GM12878 (cell line): ENCODE results near the gene PTPRM. TPM values are rescaled to one million over a fixed set of nuclear protein-coding genes. Genes with fewer than 3 reads are reported as not detected.

Source experiments
- ATAC-seq: fragments of 200-7000 bp; cut with Tn5 transposase; 3 replicates; pipeline ENCODE4 v1.9.1; 2020; ENCODE audit warnings: mild to moderate bottlenecking, moderate library complexity
- BruUV-seq: library from RNA; stranded (reverse); fragments of 400-500 nt; replicated peaks from 2 replicates; lab custom pipeline; 2021; lab: Mats Ljungman, UMichigan
- CTCF ChIA-PET: fragments of 300-600 bp; sonication (Branson Sonifier 250); formaldehyde crosslinking; extraction: SDS; loops from one replicate; lab custom pipeline; 2021; ENCODE audit warnings: inconsistent platforms; lab: Yijun Ruan, JAX
- POLR2A ChIA-PET: fragments of 350-600 bp; formaldehyde crosslinking; extraction: SDS; loops from one replicate; lab custom pipeline; 2021; ENCODE audit warnings: inconsistent platforms; lab: Charles Lee
- RAD21 ChIA-PET: fragments of 300-600 bp; sonication (Branson Sonifier 250); formaldehyde crosslinking; loops from one replicate; lab custom pipeline; 2023; ENCODE audit warnings: antibody characterized with exemption; ENCODE audit not compliant: unreplicated experiment; lab: Charles Lee
- SMC1A ChIA-PET: fragments of 300-600 bp; sonication (Branson Sonifier 250); formaldehyde crosslinking; loops from one replicate; lab custom pipeline; 2023; ENCODE audit not compliant: unreplicated experiment, uncharacterized antibody; lab: Charles Lee
- DNase-seq: peaks from one replicate; pipeline ENCODE4 v3.0.0-alpha.2; 2011; ENCODE audit warnings: low read depth, low spot score
- FAIRE-seq: peaks from 3 replicates; lab custom pipeline; 2011; peaks lifted over from hg19 to GRCh38; lab: Jason Lieb, UNC
- H2AFZ ChIP-seq: 2 replicates; pipeline ENCODE4 v1.6.0; 2011; ENCODE audit warnings: low read depth, low read length, control low read depth; ENCODE audit not compliant: control insufficient read depth
- H3K27ac ChIP-seq: 2 replicates; pipeline ENCODE4 v1.5.1; 2011; ENCODE audit warnings: control low read depth; ENCODE audit not compliant: control insufficient read depth, insufficient read depth
- H3K27me3 ChIP-seq, 2 experiments: replicated peaks in 1 of 2; 2 replicates each; pipeline versions ENCODE4 v1.6.0 to v1.6.1; 2011; ENCODE audit warnings: low read length in 1 of 2; ENCODE audit not compliant: control insufficient read depth in 2 of 2, insufficient read depth in 2 of 2
- H3K36me3 ChIP-seq, 2 experiments: 2 replicates each; pipeline ENCODE4 v1.5.1; 2011; ENCODE audit warnings: low read length in 1 of 2; ENCODE audit not compliant: control insufficient read depth in 2 of 2, insufficient read depth in 2 of 2
- H3K4me1 ChIP-seq: 2 replicates; pipeline ENCODE4 v1.6.1; 2011; ENCODE audit warnings: mild to moderate bottlenecking, low read length, moderate library complexity, mixed read lengths; ENCODE audit not compliant: control insufficient read depth, insufficient read depth
- H3K4me2 ChIP-seq: 2 replicates; pipeline ENCODE4 v1.6.0; 2011; ENCODE audit warnings: control low read depth; ENCODE audit not compliant: control insufficient read depth, insufficient read depth
- H3K4me3 ChIP-seq: fragments of 200-600 bp; sonication (generic); 2 replicates; pipeline ENCODE4 v1.5.1; 2016
- H3K79me2 ChIP-seq: 2 replicates; pipeline ENCODE4 v1.6.0; 2011; ENCODE audit warnings: low read length; ENCODE audit not compliant: control insufficient read depth, insufficient read depth
- H3K9ac ChIP-seq: 2 replicates; pipeline ENCODE4 v1.8.0; 2011; ENCODE audit warnings: low read length, control low read depth, mixed read lengths; ENCODE audit not compliant: control insufficient read depth, insufficient read depth
- H3K9me3 ChIP-seq: replicated peaks from 3 replicates; pipeline ENCODE4 v1.5.1; 2011; ENCODE audit warnings: mild to moderate bottlenecking, low read length; ENCODE audit not compliant: control insufficient read depth, insufficient read depth
- H4K20me1 ChIP-seq: 2 replicates; pipeline ENCODE4 v1.6.0; 2011; ENCODE audit not compliant: control insufficient read depth, insufficient read depth
- BCL11A ChIP-seq: IDR thresholded peaks from 2 replicates; pipeline ENCODE4 v1.6.1; 2011; ENCODE audit warnings: low read depth, low read length
- BMI1 ChIP-seq: fragments of 450-650 bp; IDR thresholded peaks from 2 replicates; pipeline ENCODE4 v1.6.1; 2016; ENCODE audit warnings: mild to moderate bottlenecking, moderate library complexity, borderline replicate concordance
- E4F1 ChIP-seq: fragments of 450-650 bp; IDR thresholded peaks from 2 replicates; pipeline ENCODE4 v1.6.1; 2018; ENCODE audit warnings: borderline replicate concordance, mild to moderate bottlenecking; ENCODE audit not compliant: partially characterized antibody
- ELK1 ChIP-seq: IDR thresholded peaks from 2 replicates; pipeline ENCODE4 v1.6.1; 2012; ENCODE audit warnings: low read depth, low read length, improper control_type of control experiment
- GABPA ChIP-seq: IDR thresholded peaks from 2 replicates; pipeline ENCODE4 v1.6.1; 2014; ENCODE audit warnings: antibody characterized with exemption, low read depth, mild to moderate bottlenecking, inconsistent platforms
- KAT2A ChIP-seq: conservative IDR thresholded peaks from 2 replicates; pipeline ENCODE4 v1.6.1; 2011; ENCODE audit warnings: low read depth, low read length; ENCODE audit not compliant: control insufficient read depth
- MAX ChIP-seq: IDR thresholded peaks from 2 replicates; pipeline ENCODE4 v1.6.1; 2012; ENCODE audit warnings: low read depth, low read length, improper control_type of control experiment
- NKRF ChIP-seq: fragments of 450-650 bp; conservative IDR thresholded peaks from 2 replicates; pipeline ENCODE4 v1.6.1; 2017; ENCODE audit warnings: mild to moderate bottlenecking, moderate library complexity
- NRF1 ChIP-seq: conservative IDR thresholded peaks from 2 replicates; pipeline ENCODE4 v1.6.1; 2011; ENCODE audit warnings: mild to moderate bottlenecking, low read depth, low read length, improper control_type of control experiment
- POLR2AphosphoS5 ChIP-seq: IDR thresholded peaks from 2 replicates; pipeline ENCODE4 v1.6.1; 2011; ENCODE audit warnings: mild to moderate bottlenecking, low read length, inconsistent platforms
- RBBP5 ChIP-seq: fragments of 200-600 bp; sonication (generic); conservative IDR thresholded peaks from 2 replicates; pipeline ENCODE4 v1.6.1; 2016
- SIX5 ChIP-seq: IDR thresholded peaks from 2 replicates; pipeline ENCODE4 v1.6.1; 2011; ENCODE audit warnings: mild to moderate bottlenecking, low read depth, low read length, moderate library complexity; ENCODE audit not compliant: severe bottlenecking
- SREBF2 ChIP-seq: IDR thresholded peaks from 2 replicates; pipeline ENCODE4 v1.6.1; 2012; ENCODE audit warnings: mild to moderate bottlenecking, low read length
- TBL1XR1 ChIP-seq: IDR thresholded peaks from 2 replicates; pipeline ENCODE4 v1.6.1; 2012; ENCODE audit warnings: low read depth, low read length, improper control_type of control experiment
- TCF12 ChIP-seq: IDR thresholded peaks from 2 replicates; pipeline ENCODE4 v1.6.1; 2011; ENCODE audit warnings: low read depth, mild to moderate bottlenecking, low read length
- YBX1 ChIP-seq: fragments of 450-650 bp; IDR thresholded peaks from 2 replicates; pipeline ENCODE4 v1.6.1; 2016; ENCODE audit warnings: antibody characterized with exemption
- ZNF384 ChIP-seq: IDR thresholded peaks from 2 replicates; pipeline ENCODE4 v1.6.1; 2012; ENCODE audit warnings: low read depth, mild to moderate bottlenecking, low read length, improper control_type of control experiment, borderline replicate concordance
- WGBS: methylation state at CpG from one replicate; pipeline ENCODE4 v1.1.6; 2016; ENCODE audit warnings: low lambda C conversion rate; ENCODE audit not compliant: insufficient replicate concordance, insufficient coverage; ENCODE audit errors: missing lambda C conversion rate; 5-methylcytosine and 5-hydroxymethylcytosine counted together
- in situ Hi-C: fragments of 300-500 bp; cut with MboI; formaldehyde crosslinking; loops from 9 replicates; pipeline ENCODE4 v1.14.3; 2018; ENCODE audit warnings: mixed read lengths
- intact Hi-C: fragments of 100-400 bp; cut with micrococcal nuclease; formaldehyde crosslinking; loops from one replicate; pipeline ENCODE4 v1.14.2; 2022; ENCODE audit not compliant: unreplicated experiment
- polyA plus RNA-seq, 11 experiments: library from polyadenylated mRNA; depleted of rRNA in 4 of 11; unstranded in 6 of 11; stranded (reverse) in 5 of 11; fragments of >200 nt; fragmentation: Nextera tagmentation in 4 of 11; fragmentation: Illumina TruSeq in 1 of 11; extraction: Ambion mirVana in 4 of 11; extraction: Trizol in 1 of 11; gene quantifications; 1 replicate in 1 of 11; 2 replicates in 10 of 11; pipeline versions ENCODE4 v1.2.1 to v1.2.3, GENCODE V29; 2011 to 2016; ENCODE audit warnings: inconsistent platforms in 2 of 11, missing spikeins in 2 of 11, low read depth in 1 of 11
- total RNA-seq, 4 experiments: library from RNA; depleted of rRNA in 3 of 4; stranded (reverse); fragments of >200 nt in 3 of 4; fragmentation: Illumina TruSeq in 1 of 4; extraction: Trizol in 1 of 4; gene quantifications; 2 replicates each; pipeline versions ENCODE4 v1.2.1 to v1.2.3, GENCODE V29; 2013 to 2021

Gene PTPRM
- total and polyA plus RNA-seq, 10 of the 15 experiments (the other 5 are each of a cell fraction or from before 2014, with no cell fraction given), result 0.07 to 22.6 (median 0.60) TPM

- TF ChIP-seq TCF12 (no peak), SIX5 (no peak), POLR2AphosphoS5 (no peak), TBL1XR1 (no peak), RBBP5 (no peak), MAX (no peak)
These were observed 444.8 kb downstream of the PTPRM start (continued) for GRCh38 chr18:8011906-8012305.

- WGBS, result 34% methylated on average over 6 of the region's 6 CpGs
- Histone ChIP-seq H3K79me2 (no peaks in the 10 kb centered on the region), H3K27me3 (no peaks in the 10 kb centered on the region), H3K9ac (no peak overlapping the region), H3K4me1 (no peaks in the 10 kb centered on the region), H3K4me2 (no peak overlapping the region), H4K20me1 (no peaks in the 10 kb centered on the region), H3K4me3 (no peak overlapping the region), H3K9me3 (no peaks in the 10 kb centered on the region), H3K27ac (no peak overlapping the region), H2AFZ (no peak overlapping the region), H3K36me3 (no peaks in the 10 kb centered on the region)
- ATAC-seq, result no peak
- in situ Hi-C loops, result no loop called here
- POLR2A ChIA-PET, result no interaction called here
- intact Hi-C loops, result no loop called here
- RAD21 ChIA-PET, result no interaction called here
- BruUV-seq, result no TSS peak
- no peak for DNase-seq
- CTCF ChIA-PET, result no interaction called here
- FAIRE-seq, result no peak
- SMC1A ChIA-PET, result no interaction called here
- no peak for TF ChIP-seq E4F1
- TF ChIP-seq NKRF, result no peak
- TF ChIP-seq SREBF2, result no peak
- TF ChIP-seq KAT2A, result no peak
- no peak for TF ChIP-seq BCL11A
- no peak for TF ChIP-seq NRF1
- TF ChIP-seq ZNF384, result no peak
- no peak for TF ChIP-seq GABPA
- TF ChIP-seq BMI1, result no peak
- no peak for TF ChIP-seq YBX1
- TF ChIP-seq ELK1, result no peak
These were observed 451.7 kb downstream of the PTPRM start for GRCh38 chr18:8018701-8019331.
